HEK293 (cell line): Measurements from ENCODE around the gene PIGS.

Experiments used
- CTCF ChIA-PET: fragments of 350-600 bp; formaldehyde crosslinking; extraction: SDS; loops from one replicate; lab custom pipeline; 2021; ENCODE audit warnings: antibody characterized with exemption; lab: Yijun Ruan, JAX
- POLR2A ChIA-PET: fragments of 300-600 bp; formaldehyde crosslinking; extraction: SDS; loops from one replicate; lab custom pipeline; 2020; ENCODE audit warnings: antibody characterized with exemption, inconsistent platforms; lab: Yijun Ruan, JAX
- H3K27ac ChIP-seq: fragments of 200-500 bp; sonication (Bioruptor generic); 2 replicates; pipeline ENCODE4 v1.5.1; 2014; ENCODE audit warnings: low read depth, low read length, control low read depth, inconsistent platforms; ENCODE audit errors: extremely low read depth
- H3K36me3 ChIP-seq, 2 experiments: fragments of 200-500 bp in 1 of 2; sonication (Bioruptor generic) in 1 of 2; 1 replicate in 1 of 2; 2 replicates in 1 of 2; pipeline ENCODE4 v1.5.1; 2014 to 2017; ENCODE audit warnings: inconsistent platforms in 2 of 2, low read length in 2 of 2; ENCODE audit not compliant: control insufficient read depth in 2 of 2, insufficient read depth in 1 of 2
- H3K4me1 ChIP-seq: fragments of 200-500 bp; sonication (Bioruptor generic); 2 replicates; pipeline ENCODE4 v1.5.1; 2014; ENCODE audit warnings: mild to moderate bottlenecking, low read length, inconsistent platforms; ENCODE audit not compliant: control insufficient read depth, insufficient read depth
- H3K4me3 ChIP-seq: 2 replicates; pipeline ENCODE4 v1.5.1; 2011; ENCODE audit warnings: low read depth, mild to moderate bottlenecking, control low read depth, low read length, moderate library complexity
- H3K9me3 ChIP-seq: fragments of 200-500 bp; sonication (Bioruptor generic); 2 replicates; pipeline ENCODE4 v1.5.1; 2014; ENCODE audit warnings: low read depth, low read length, inconsistent platforms; ENCODE audit not compliant: control insufficient read depth, insufficient read depth
- GLIS1 ChIP-seq: fragments of 450-650 bp; formaldehyde crosslinking; IDR thresholded peaks from 2 replicates; pipeline ENCODE4 v1.5.1; 2016; ENCODE audit warnings: missing biosample characterization, missing genetic modification characterization
- KLF10 ChIP-seq: fragments of 450-650 bp; IDR thresholded peaks from 2 replicates; pipeline ENCODE4 v1.5.1; 2018; ENCODE audit warnings: missing biosample characterization, mild to moderate bottlenecking, missing genetic modification characterization
- KLF9 ChIP-seq: fragments of 450-650 bp; formaldehyde crosslinking; IDR thresholded peaks from 2 replicates; pipeline ENCODE4 v1.5.1; 2016; ENCODE audit warnings: missing biosample characterization, missing genetic modification characterization, low read depth
- SP2 ChIP-seq: fragments of 450-650 bp; formaldehyde crosslinking; IDR thresholded peaks from 2 replicates; pipeline ENCODE4 v1.5.1; 2016; ENCODE audit warnings: missing biosample characterization, missing genetic modification characterization
- ZBTB1 ChIP-seq: fragments of 450-650 bp; formaldehyde crosslinking; IDR thresholded peaks from 2 replicates; pipeline ENCODE4 v1.5.1; 2016; ENCODE audit warnings: missing biosample characterization, missing genetic modification characterization
- ZBTB20 ChIP-seq: fragments of 450-650 bp; formaldehyde crosslinking; IDR thresholded peaks from 2 replicates; pipeline ENCODE4 v1.5.1; 2016; ENCODE audit warnings: missing biosample characterization, missing genetic modification characterization
- ZFP37 ChIP-seq: fragments of 450-650 bp; formaldehyde crosslinking; IDR thresholded peaks from 2 replicates; pipeline ENCODE4 v1.5.1; 2016; ENCODE audit warnings: missing biosample characterization, missing genetic modification characterization
- ZNF148 ChIP-seq: fragments of 450-650 bp; formaldehyde crosslinking; IDR thresholded peaks from 2 replicates; pipeline ENCODE4 v1.5.0; 2017; ENCODE audit warnings: missing biosample characterization, missing genetic modification characterization, borderline replicate concordance
- ZNF184 ChIP-seq: fragments of 450-650 bp; IDR thresholded peaks from 2 replicates; pipeline ENCODE4 v1.5.1; 2018; ENCODE audit warnings: missing biosample characterization, mild to moderate bottlenecking, missing genetic modification characterization
- ZNF211 ChIP-seq: fragments of 450-650 bp; formaldehyde crosslinking; IDR thresholded peaks from 2 replicates; pipeline ENCODE4 v1.5.1; 2016; ENCODE audit warnings: low read depth, missing biosample characterization, missing genetic modification characterization
- ZNF335 ChIP-seq: fragments of 450-650 bp; formaldehyde crosslinking; conservative IDR thresholded peaks from 2 replicates; pipeline ENCODE4 v1.5.1; 2016; ENCODE audit warnings: missing biosample characterization, missing genetic modification characterization
- ZNF580 ChIP-seq: fragments of 450-650 bp; formaldehyde crosslinking; IDR thresholded peaks from 2 replicates; pipeline ENCODE4 v1.5.1; 2016; ENCODE audit warnings: missing biosample characterization, missing genetic modification characterization
- ZNF585B ChIP-seq: fragments of 450-650 bp; formaldehyde crosslinking; IDR thresholded peaks from 2 replicates; pipeline ENCODE4 v1.5.1; 2016; ENCODE audit warnings: missing biosample characterization, missing genetic modification characterization
- ZNF600 ChIP-seq: fragments of 450-650 bp; formaldehyde crosslinking; IDR thresholded peaks from 2 replicates; pipeline ENCODE4 v1.5.1; 2016; ENCODE audit warnings: missing biosample characterization, missing genetic modification characterization
- ZNF624 ChIP-seq: fragments of 450-650 bp; formaldehyde crosslinking; IDR thresholded peaks from 2 replicates; pipeline ENCODE4 v1.5.1; 2017; ENCODE audit warnings: missing biosample characterization, missing genetic modification characterization
- ZNF677 ChIP-seq: fragments of 450-650 bp; IDR thresholded peaks from 2 replicates; pipeline ENCODE4 v1.5.0; 2018; ENCODE audit warnings: missing biosample characterization, mild to moderate bottlenecking, missing genetic modification characterization, moderate library complexity
- ZNF707 ChIP-seq: fragments of 450-650 bp; formaldehyde crosslinking; IDR thresholded peaks from 2 replicates; pipeline ENCODE4 v1.5.1; 2016; ENCODE audit warnings: missing biosample characterization, missing genetic modification characterization
- ZNF768 ChIP-seq: fragments of 450-650 bp; formaldehyde crosslinking; IDR thresholded peaks from 2 replicates; pipeline ENCODE4 v1.5.1; 2018; ENCODE audit warnings: missing biosample characterization, mild to moderate bottlenecking, missing genetic modification characterization
- ZSCAN16 ChIP-seq: fragments of 450-650 bp; formaldehyde crosslinking; IDR thresholded peaks from 2 replicates; pipeline ENCODE4 v1.5.1; 2016; ENCODE audit warnings: missing biosample characterization, missing genetic modification characterization
- TF ChIP-seq, protein P1 (sequence below): fragments of 450-650 bp; formaldehyde crosslinking; IDR thresholded peaks from 2 replicates; pipeline ENCODE4 v1.5.1; 2017; ENCODE audit warnings: missing biosample characterization, mild to moderate bottlenecking, missing genetic modification characterization, moderate library complexity
- TF ChIP-seq, protein P2 (sequence below): fragments of 450-650 bp; formaldehyde crosslinking; IDR thresholded peaks from 2 replicates; pipeline ENCODE4 v1.5.1; 2016; ENCODE audit warnings: missing biosample characterization, missing genetic modification characterization
- TF ChIP-seq, protein P3 (sequence below): fragments of 450-650 bp; IDR thresholded peaks from 2 replicates; pipeline ENCODE4 v1.5.1; 2018; ENCODE audit warnings: missing biosample characterization, missing genetic modification characterization

The PIGS gene

GRCh38 chr17:28578246-28579195, 7.2 kb upstream of the PIGS start:
- Histone ChIP-seq H3K9me3 (no peaks in the 10 kb centered on the region), H3K27ac (no peak overlapping the region), H3K4me1 (no peaks in the 10 kb centered on the region), H3K36me3 (peaks cover 41 to 76% of the 10 kb centered on the region in 2 experiments), H3K4me3 (no peak overlapping the region)
- CTCF ChIA-PET: interaction anchor here (0.6 to 1.1 kb wide), 4 partner anchors 9 to 38 kb away, joined by 3 to 4 read pairs (median 4); no protein-coding TSS in a partner anchor
- POLR2A ChIA-PET: interaction anchor here (0.6 to 3.2 kb wide), 6 partner anchors 10 to 435 kb away, joined by 3 to 18 read pairs (median 6); partner anchors contain the start of gene UNC119
- TF ChIP-seq, protein P1, sequence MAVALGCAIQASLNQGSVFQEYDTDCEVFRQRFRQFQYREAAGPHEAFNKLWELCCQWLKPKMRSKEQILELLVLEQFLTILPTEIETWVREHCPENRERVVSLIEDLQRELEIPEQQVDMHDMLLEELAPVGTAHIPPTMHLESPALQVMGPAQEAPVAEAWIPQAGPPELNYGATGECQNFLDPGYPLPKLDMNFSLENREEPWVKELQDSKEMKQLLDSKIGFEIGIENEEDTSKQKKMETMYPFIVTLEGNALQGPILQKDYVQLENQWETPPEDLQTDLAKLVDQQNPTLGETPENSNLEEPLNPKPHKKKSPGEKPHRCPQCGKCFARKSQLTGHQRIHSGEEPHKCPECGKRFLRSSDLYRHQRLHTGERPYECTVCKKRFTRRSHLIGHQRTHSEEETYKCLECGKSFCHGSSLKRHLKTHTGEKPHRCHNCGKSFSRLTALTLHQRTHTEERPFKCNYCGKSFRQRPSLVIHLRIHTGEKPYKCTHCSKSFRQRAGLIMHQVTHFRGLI (tag by site-specific recombination): no peak
- no peak for TF ChIP-seq ZNF768
- TF ChIP-seq, all 188 proteins: peak for 0

DNA sequence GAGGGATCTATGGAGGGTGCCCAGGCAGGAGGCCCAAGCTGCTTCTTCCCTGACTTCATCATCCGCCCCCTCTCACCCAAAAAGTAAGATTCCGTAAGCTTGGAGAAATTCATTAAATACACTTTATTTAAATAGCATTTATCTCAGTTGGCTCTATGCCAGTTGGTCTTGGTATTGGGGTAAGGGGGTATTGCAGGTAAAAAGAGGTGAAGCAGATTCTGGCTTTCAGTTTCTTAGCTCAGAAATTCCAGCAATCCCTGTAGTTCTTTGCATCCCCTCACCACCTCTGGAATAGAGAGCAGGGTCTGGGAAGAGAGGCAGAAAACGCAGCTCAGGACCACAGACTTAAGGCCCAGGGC, 6.1 kb upstream of the PIGS start:
- CTCF ChIA-PET: interaction anchor here (0.8 to 1.0 kb wide), 2 partner anchors 12 to 30 kb away, joined by 3 read pairs; no protein-coding TSS in a partner anchor
- peaks cover 31 to 69% of the 10 kb centered on the region in 2 experiments for H3K36me3 ChIP-seq
- 0 out of 2 replicates have a peak, but pooled peaks have one; percentile 26 for TF ChIP-seq ZNF184 (tag by site-specific recombination)
- TF ChIP-seq, protein P2, sequence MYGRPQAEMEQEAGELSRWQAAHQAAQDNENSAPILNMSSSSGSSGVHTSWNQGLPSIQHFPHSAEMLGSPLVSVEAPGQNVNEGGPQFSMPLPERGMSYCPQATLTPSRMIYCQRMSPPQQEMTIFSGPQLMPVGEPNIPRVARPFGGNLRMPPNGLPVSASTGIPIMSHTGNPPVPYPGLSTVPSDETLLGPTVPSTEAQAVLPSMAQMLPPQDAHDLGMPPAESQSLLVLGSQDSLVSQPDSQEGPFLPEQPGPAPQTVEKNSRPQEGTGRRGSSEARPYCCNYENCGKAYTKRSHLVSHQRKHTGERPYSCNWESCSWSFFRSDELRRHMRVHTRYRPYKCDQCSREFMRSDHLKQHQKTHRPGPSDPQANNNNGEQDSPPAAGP (tag by site-specific recombination): no peak
- no peak for TF ChIP-seq GLIS1
- TF ChIP-seq ZBTB1: no peak
- TF ChIP-seq ZNF211: no peak

DNA sequence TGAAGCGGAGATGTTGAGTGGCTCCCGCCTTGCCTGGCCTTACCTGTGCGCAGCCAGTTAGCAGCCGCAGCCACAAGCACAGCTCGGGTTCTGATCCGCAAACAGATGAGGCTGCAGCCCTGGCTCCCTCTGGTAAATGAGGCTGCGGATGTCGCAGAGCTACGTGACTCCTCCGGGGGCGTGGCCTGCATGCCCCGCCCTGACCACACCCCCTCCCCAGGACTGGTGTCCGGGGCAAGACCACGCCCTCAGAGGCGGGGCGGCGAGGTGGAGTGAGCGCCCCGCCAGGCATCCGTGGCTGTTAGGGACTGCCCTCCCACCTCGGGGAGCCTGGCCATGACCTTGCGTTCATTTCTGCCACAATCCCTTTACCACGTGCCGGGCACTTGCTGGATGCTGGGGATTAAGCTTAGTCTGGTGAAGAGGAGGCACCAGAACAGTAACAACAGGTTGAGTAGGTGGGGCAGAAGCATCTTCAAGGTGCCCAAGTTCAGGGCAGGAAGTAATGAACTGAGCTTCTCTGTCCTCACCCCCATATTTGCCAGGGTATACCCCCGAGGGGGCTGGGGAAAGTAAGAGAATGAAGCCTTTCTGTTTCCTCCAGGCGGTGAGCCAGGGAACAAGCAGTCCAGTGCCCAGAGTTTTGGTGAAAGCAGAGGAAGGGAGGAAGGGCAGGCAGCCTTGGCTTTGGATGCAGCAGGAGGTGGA, 5.6 kb upstream of the PIGS start, which contains the start of gene ALDOC:
Gene ALDOC, minus strand, starts transcription at position 138 of the 708 bp plus-strand sequence. CDS start 1,363 bp downstream, outside the sequence.
- H3K9me3 ChIP-seq: no peaks in the 10 kb centered on the region
- POLR2A ChIA-PET: interaction anchor here (1.2 to 3.2 kb wide), 7 partner anchors 9 to 242 kb away, joined by 3 to 18 read pairs (median 5); partner anchors contain the start of gene IFT20
- no peak within 1 kb of the TSS for H3K4me3 ChIP-seq
- no peak within 1 kb of the TSS for H3K27ac ChIP-seq
- H3K4me1 ChIP-seq: peaks cover 2% of the 10 kb centered on the region; the same call in 1 of the 2 replicates
- peaks cover 26 to 64% of the 10 kb centered on the region in 2 experiments for H3K36me3 ChIP-seq
- CTCF ChIA-PET: interaction anchor here (0.8 to 1.0 kb wide), 2 partner anchors 12 to 30 kb away, joined by 3 read pairs; no protein-coding TSS in a partner anchor
- no peak for TF ChIP-seq ZNF624 (tag by site-specific recombination)
- TF ChIP-seq ZSCAN16: no peak
- TF ChIP-seq ZNF585B (tag by site-specific recombination): no peak
- TF ChIP-seq KLF10 (tag by site-specific recombination): peak; percentile 86; the same call in 1 of the 2 replicates
- no peak for TF ChIP-seq ZNF580 (tag by site-specific recombination)
- no peak for TF ChIP-seq ZNF335 (tag by site-specific recombination)
- TF ChIP-seq ZNF148: no peak
- peak; percentile 99 for TF ChIP-seq KLF9 (tag by site-specific recombination)
- TF ChIP-seq SP2: peak; percentile 70
- TF ChIP-seq, protein P3, sequence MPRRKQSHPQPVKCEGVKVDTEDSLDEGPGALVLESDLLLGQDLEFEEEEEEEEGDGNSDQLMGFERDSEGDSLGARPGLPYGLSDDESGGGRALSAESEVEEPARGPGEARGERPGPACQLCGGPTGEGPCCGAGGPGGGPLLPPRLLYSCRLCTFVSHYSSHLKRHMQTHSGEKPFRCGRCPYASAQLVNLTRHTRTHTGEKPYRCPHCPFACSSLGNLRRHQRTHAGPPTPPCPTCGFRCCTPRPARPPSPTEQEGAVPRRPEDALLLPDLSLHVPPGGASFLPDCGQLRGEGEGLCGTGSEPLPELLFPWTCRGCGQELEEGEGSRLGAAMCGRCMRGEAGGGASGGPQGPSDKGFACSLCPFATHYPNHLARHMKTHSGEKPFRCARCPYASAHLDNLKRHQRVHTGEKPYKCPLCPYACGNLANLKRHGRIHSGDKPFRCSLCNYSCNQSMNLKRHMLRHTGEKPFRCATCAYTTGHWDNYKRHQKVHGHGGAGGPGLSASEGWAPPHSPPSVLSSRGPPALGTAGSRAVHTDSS (tag by site-specific recombination): no peak
- TF ChIP-seq ZBTB20 (tag by site-specific recombination): no peak
- peak; percentile 49; the same call in 1 of the 2 replicates for TF ChIP-seq ZNF600 (tag by site-specific recombination)
- no peak for TF ChIP-seq ZFP37 (tag by site-specific recombination)
- TF ChIP-seq ZNF677 (tag by site-specific recombination): no peak
- no peak for TF ChIP-seq ZNF211
- TF ChIP-seq ZNF707: no peak

More for the DNA sequence above, 6.1 kb upstream of the PIGS start:
- POLR2A ChIA-PET: interaction anchor here (1.2 to 3.2 kb wide), 5 partner anchors 9 to 242 kb away, joined by 3 to 18 read pairs (median 9); partner anchors contain the start of gene IFT20
- Histone ChIP-seq H3K4me1 (no peaks in the 10 kb centered on the region), H3K9me3 (no peaks in the 10 kb centered on the region), H3K4me3 (no peak overlapping the region), H3K27ac (no peak overlapping the region)
